MV-4-11 (cell line): ENCODE results near the gene HEYL.

Experiments used
- DNase-seq: peaks from one replicate; lab custom pipeline; 2025; lab: John Stamatoyannopoulos, UW

The HEYL gene

GRCh38 chr1:39639305-39640130 lies at the start of gene HEYL:
Gene HEYL, minus strand, starts transcription at chr1:39639643. Its CDS starts 18 bp downstream, at chr1:39639625.
- peak; percentile 62 for DNase-seq

GRCh38 chr1:39689214-39689613 lies 49.8 kb upstream of the HEYL start:
- no peak for DNase-seq

- DNase-seq, result no peak
These were observed 49.3 kb upstream of the HEYL start for GRCh38 chr1:39688706-39689105.

- no peak for DNase-seq
These were observed 47.8 kb upstream of the HEYL start for GRCh38 chr1:39687243-39687642.

GRCh38 chr1:39685071-39685470 lies 45.6 kb upstream of the HEYL start:
- DNase-seq, result no peak

- DNase-seq, result no peak
These were observed 44.8 kb upstream of the HEYL start for GRCh38 chr1:39684313-39684664.

GRCh38 chr1:39683591-39684312 lies 44.3 kb upstream of the HEYL start:
- no peak for DNase-seq

- no peak for DNase-seq
These were observed 42.6 kb upstream of the HEYL start for GRCh38 chr1:39681999-39682398.

- no peak for DNase-seq
These were observed 41.9 kb upstream of the HEYL start for GRCh38 chr1:39681294-39681693.

- no peak for DNase-seq
These were observed 41.3 kb upstream of the HEYL start for GRCh38 chr1:39680751-39681150.

- no peak for DNase-seq
These were observed 40.4 kb upstream of the HEYL start for GRCh38 chr1:39679821-39680220.

- no peak for DNase-seq
These were observed 39.4 kb upstream of the HEYL start for GRCh38 chr1:39678889-39679288.

GRCh38 chr1:39677645-39678044 lies 38.2 kb upstream of the HEYL start:
- DNase-seq, result no peak

- peak; percentile 10 for DNase-seq
These were observed 37.6 kb upstream of the HEYL start for GRCh38 chr1:39676948-39677548.

GRCh38 chr1:39675220-39675619 lies 35.8 kb upstream of the HEYL start:
- DNase-seq, result no peak

- DNase-seq, result no peak
These were observed 33.8 kb upstream of the HEYL start for GRCh38 chr1:39673215-39673614.

GRCh38 chr1:39672551-39672947 lies 33.1 kb upstream of the HEYL start:
- DNase-seq, result peak; percentile 16

GRCh38 chr1:39671793-39672550 lies 32.5 kb upstream of the HEYL start, which contains the start of gene NT5C1A:
Gene NT5C1A, minus strand, starts transcription at chr1:39672107. Its CDS starts 69 bp downstream, at chr1:39672038.
- DNase-seq, result no peak

GRCh38 chr1:39671433-39671792 lies 32.0 kb upstream of the HEYL start:
- no peak for DNase-seq

GRCh38 chr1:39670689-39671088 lies 31.2 kb upstream of the HEYL start:
- DNase-seq, result no peak

GRCh38 chr1:39668894-39669293 lies 29.5 kb upstream of the HEYL start:
- no peak for DNase-seq

GRCh38 chr1:39668111-39668510 lies 28.7 kb upstream of the HEYL start:
- DNase-seq, result no peak
